Hepatocyte (in vitro differentiated cells): ENCODE results near the gene PHF19.

Experiments used
- CTCF ChIP-seq: fragments of 200-600 bp; sonication (generic); IDR thresholded peaks from 2 replicates; pipeline ENCODE4 v1.5.1; 2016; ENCODE audit warnings: antibody characterized with exemption, mild to moderate bottlenecking; ENCODE audit not compliant: poor library complexity
- EZH2 ChIP-seq: fragments of 200-600 bp; sonication (generic); IDR thresholded peaks from 2 replicates; pipeline ENCODE4 v1.6.1; 2016; ENCODE audit warnings: antibody characterized with exemption, mild to moderate bottlenecking, borderline replicate concordance

GRCh38 chr9:120850315-120850714 lies 26.7 kb downstream of the PHF19 start:
- TF ChIP-seq EZH2 (no peak), CTCF (no peak)
